AG04449 (cell line): ENCODE measurements around the gene KIF25.

Experiments used
- CTCF ChIA-PET: fragments of 350-600 bp; formaldehyde crosslinking; extraction: SDS; loops from one replicate; lab custom pipeline; 2021; ENCODE audit warnings: antibody characterized with exemption; lab: Yijun Ruan, JAX
- POLR2A ChIA-PET: fragments of 400-600, 350-600 bp; formaldehyde crosslinking; extraction: SDS; loops from one replicate; lab custom pipeline; 2020; ENCODE audit warnings: antibody characterized with exemption, inconsistent platforms; lab: Yijun Ruan, JAX
- DNase-seq: peaks from one replicate; pipeline ENCODE4 v3.0.0-alpha.2; 2010; ENCODE audit warnings: low read depth, low spot score
- H3K4me3 ChIP-seq: 2 replicates; pipeline ENCODE4 v1.5.1; 2011; ENCODE audit warnings: low read depth, mild to moderate bottlenecking, control low read depth, low read length
- CTCF ChIP-seq: IDR thresholded peaks from one replicate; pipeline ENCODE4 v1.5.1; 2011; ENCODE audit warnings: mild to moderate bottlenecking, moderate library complexity, low read length, control low read depth, inconsistent platforms; ENCODE audit not compliant: insufficient read depth; ENCODE audit errors: missing control alignments

KIF25 gene

DNA sequence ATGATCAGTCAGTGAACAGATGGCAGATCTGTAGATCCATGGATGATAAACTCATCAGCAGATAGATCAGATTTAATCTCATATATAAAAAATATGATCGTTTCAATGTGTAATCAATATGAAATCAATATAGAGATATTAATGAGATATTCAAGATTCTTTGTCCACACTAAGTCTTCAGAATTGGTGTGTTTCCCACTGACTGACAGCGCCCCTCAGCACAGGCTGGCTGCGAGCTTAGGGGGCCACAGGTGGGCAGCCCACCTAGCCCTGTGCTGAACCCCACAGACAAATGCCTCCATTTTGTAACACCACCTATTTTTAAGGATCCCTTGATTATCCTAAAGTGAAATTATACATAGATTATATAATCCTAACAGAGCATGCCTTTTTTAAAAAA lies 49.2 kb downstream of the KIF25 start:
- POLR2A ChIA-PET, result no interaction called here
- H3K4me3 ChIP-seq, result no peak overlapping the region
- TF ChIP-seq CTCF, result no peak
- DNase-seq, result no peak
- CTCF ChIA-PET, result no interaction called here

DNA sequence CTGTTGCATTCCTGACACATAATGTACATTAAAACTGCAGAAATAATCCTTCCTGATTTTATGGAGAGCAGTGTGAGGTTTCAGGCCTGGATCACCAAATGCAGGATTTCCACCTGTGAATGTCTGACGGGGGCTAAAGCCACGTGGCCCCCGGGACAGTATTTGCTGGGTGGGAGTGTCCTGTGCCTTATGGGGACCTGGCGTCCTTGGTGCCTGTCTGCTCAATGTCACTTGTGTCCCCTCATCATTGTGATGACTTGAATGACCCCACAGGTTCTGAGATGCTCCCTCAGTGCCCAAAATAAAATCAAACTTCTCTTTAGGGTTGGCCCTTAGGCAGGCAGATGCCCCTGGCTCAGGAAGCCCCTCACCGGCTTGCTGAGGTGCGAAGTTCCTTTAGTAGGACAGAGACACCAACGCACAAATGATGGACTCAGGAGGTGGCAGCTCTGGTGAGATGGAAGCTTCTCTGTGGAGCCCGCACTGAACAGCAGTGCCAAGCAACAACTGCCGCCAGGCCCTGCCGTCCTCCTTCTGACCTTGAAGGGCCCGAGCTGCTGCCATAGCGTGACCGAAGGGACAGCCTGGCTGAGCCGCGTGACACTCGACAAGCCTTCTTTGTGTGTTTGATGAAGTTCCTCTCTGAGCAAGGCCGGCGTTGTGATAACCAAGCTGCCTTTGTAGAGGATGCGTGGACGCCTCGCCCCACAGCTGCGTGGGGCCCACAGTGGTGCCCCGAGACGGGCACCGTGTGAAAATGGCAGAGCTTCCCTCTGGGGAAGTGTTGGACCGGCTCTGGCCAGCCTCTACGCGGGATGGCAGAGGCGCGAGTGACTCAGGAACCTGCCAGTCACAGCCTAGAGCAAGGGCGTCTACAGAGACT lies 50.6 kb downstream of the KIF25 start:
- POLR2A ChIA-PET, result no interaction called here
- DNase-seq, result no peak
- CTCF ChIA-PET, result no interaction called here

DNA sequence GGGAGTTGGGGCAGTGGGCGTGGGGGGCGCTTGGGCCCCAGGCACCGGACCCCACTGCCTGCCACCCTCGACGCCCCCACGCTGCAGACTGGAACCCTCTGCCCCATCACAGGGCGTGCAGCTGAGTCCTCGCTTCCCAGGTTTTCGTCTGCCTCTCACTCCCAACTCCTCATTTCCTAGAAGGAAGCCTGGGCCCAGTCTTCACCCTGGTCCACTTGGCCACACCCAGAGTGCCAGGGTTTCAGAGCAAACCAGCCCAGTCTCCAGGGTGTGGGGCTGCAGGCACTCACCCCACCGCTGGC lies 51.2 kb downstream of the KIF25 start:
- POLR2A ChIA-PET, result no interaction called here

More for the DNA sequence above, 50.6 kb downstream of the KIF25 start:
- no peak for TF ChIP-seq CTCF
- no peak overlapping the region for H3K4me3 ChIP-seq

DNA sequence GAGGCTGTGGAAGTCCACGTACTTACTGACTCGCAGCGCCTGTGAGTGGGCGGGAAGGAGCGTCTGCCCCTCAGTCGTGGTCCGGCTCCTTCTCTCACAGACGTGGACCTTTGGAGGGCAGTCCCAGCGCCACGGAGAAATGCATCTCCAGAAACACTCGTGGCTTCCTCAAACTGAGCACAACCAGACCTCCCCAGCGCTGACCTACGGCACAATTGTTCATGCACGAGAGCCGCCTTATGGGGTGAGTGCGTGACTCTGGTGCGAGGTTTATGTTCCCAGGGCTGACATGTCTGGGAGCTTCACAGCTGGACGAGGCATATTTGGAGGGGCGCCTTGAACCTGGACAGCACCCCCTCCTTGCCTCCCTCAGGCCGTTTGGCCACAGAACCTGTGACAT lies 51.8 kb downstream of the KIF25 start:
- H3K4me3 ChIP-seq, result no peak overlapping the region

More for the DNA sequence above, 51.2 kb downstream of the KIF25 start:
- no peak overlapping the region for H3K4me3 ChIP-seq
- TF ChIP-seq CTCF, result no peak
- no peak for DNase-seq
- CTCF ChIA-PET, result no interaction called here

GRCh38 chr6:168049706-168050224 lies 52.3 kb downstream of the KIF25 start:
- ChIA-PET POLR2A (no interaction called here), CTCF (no interaction called here)
- no peak overlapping the region for H3K4me3 ChIP-seq
- no peak for TF ChIP-seq CTCF
- no peak for DNase-seq

More for the DNA sequence above, 51.8 kb downstream of the KIF25 start:
- TF ChIP-seq CTCF, result no peak
- ChIA-PET CTCF (no interaction called here), POLR2A (no interaction called here)
- no peak for DNase-seq

DNA sequence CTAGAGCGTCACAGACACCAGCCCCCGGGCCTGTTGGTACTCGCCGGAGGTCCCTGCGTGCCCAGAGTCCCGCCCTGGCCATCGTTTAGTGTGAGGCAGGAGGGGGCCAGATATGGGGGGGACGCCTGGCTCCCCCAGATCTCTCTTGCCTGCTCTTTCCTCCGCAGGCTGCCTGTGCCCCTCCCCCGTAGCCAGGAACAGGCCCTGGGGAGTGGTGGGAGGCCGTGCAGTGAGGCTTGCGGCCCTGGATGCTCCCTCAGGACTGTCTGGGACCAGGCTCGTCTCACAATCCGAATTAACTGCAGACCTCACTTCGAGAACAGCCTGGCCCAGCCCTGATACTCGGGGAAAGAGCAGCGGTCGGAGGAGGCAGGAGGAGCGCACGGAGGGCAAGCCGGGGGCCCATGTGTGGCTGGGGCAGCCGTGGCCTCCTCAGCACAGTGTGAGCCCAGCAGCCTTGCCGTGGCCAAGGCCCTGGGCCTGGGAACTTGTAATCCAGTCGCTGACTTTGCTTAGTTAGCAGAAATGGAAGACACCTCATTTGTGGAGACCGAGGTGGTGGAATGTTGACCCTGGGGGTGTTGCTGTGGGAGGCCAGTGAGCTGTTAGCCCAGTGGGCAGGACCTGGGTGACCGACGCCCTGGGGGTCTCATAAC lies 52.9 kb downstream of the KIF25 start:
- DNase-seq, result no peak
- ChIA-PET CTCF (no interaction called here), POLR2A (no interaction called here)
- H3K4me3 ChIP-seq, result no peak overlapping the region
- no peak for TF ChIP-seq CTCF
